Measurements from ENCODE around the gene HDAC8.
A peak's percentile ranks its signal among the peaks of the same experiment; 100 is the strongest.

The HDAC8 gene

GRCh38 chrX:72313707-72314641 lies 258.7 kb downstream of the HDAC8 start:
- no peak for DNase-seq

DNA sequence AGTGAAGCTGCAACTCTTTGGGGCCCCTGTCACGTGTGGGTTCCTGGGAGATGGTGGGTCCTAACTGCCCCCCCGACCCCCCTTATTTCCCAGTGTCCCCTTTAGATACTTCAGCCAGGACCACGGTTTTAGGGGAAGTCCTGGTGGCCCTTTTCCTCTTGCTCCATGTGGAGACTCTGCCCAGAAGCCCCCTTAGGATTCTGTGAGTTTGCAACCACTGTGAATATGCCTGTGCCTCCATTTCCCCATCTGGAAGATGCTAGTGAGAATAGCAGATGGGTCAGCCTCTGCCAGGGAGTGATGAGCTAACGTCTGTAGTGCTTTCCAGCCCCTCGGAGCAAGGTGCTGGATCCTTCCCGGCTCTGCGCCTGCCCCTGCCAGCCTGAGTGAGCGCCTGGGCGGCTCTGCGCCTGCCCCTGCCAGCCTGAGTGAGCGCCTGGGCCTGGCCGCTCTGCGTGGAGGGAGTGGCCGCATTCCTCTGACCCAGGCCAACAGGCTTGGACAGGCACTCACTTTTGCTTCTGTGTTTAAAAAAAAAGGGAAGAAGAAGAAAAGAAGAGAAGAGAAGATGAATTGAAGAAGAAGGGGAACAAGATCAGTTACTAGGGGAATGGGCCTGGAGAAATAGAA lies 260.2 kb downstream of the HDAC8 start:
- no peak for DNase-seq

DNA sequence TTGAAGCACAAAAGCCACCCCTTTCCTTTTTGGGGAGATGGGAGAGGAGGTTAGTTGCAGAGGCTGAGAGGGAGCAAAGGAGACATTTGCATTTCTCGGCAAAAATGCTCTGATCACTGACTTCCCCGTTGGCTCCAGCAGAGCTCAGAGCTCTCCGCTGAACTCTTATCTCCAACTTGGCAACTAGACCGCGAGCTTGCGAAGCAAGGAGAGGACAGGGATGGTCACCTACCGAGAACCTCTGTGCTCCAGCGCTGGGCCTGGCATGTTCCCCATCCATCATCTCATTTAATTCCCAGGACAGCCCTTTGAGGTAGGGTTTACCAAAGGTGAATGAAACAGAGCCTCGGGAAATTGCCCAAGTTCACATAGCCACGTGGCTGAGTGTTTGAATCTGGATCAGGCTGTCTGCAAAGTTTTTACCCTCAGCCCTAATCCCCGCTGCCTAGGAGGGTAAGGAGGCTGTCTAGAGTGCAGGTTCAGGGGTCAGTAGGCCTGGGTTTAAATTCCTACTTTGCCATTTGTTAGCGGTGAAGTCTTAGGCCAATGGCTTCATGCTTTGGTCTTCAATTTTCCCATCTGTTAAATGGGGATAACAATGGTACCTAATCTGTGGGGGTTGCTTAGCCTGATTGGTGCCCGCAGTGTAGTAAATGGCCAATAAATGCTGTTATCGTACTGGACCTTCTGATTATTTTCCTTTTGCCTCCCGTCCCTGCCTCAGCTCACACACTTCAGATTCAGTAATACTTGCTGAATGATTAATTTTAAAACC lies 263.2 kb downstream of the HDAC8 start:
- no peak for DNase-seq

DNA sequence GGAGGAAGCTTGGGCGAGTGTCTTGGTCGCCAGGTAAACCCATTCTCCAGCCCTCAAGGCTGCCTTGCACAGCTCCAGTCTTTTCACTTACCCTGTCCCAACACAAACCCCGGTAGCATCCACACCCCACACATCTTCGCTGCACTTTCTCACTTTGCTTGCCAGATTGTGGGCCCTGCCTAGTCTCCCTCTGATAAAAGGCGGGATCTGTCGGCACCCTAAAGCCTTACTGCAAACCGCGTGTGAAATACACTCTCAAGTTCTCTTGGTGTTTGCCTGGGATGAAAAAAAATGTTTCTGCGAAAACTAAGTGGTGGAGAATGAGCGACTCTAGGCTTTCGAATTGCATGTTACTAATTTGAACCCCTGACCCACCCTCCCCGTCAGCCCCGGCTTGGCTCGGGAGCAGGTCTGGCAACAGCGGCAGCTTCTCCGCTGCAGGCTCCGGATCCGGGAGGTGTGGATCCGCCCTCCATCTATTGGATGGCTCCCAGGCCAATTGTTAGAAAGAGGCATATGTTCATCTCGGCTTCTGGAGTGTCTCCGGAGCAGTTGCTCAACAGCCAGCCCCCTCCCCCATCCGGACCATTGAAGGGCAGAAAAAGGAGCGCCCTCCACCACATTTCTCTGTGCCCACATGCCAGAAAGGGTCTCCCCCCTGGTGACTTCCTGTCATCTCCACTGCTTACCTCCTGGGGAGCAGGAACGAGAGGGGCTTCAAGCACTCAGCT lies 263.9 kb downstream of the HDAC8 start:
- DNase-seq, result peak; percentile 13

- DNase-seq, result no peak
Measured at GRCh38 chrX:72308209-72308565, 264.5 kb downstream of the HDAC8 start.

DNA sequence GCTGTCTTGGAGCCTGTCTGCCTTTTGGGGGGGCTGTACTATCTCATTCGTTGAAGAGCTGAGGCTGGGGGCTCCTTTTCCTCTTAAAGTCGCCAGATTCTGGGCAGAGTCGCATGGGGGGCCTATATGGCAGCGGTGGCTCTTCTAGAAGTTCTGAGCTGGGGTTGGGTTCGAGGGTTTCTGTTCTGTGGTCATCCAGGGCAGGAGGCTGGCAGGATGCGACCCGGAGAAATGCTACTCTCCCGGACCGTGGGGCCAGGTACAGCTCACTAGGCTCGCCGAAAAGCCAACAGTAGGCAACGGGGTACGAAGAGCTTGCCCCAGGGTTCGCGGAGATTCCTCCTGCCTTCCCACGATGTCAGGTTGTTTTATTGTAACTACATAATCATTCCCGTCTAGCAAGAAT lies 265.0 kb downstream of the HDAC8 start:
- DNase-seq, result no peak

- DNase-seq, result peak; percentile 41
Measured at GRCh38 chrX:72306851-72307645, 265.6 kb downstream of the HDAC8 start.

DNA sequence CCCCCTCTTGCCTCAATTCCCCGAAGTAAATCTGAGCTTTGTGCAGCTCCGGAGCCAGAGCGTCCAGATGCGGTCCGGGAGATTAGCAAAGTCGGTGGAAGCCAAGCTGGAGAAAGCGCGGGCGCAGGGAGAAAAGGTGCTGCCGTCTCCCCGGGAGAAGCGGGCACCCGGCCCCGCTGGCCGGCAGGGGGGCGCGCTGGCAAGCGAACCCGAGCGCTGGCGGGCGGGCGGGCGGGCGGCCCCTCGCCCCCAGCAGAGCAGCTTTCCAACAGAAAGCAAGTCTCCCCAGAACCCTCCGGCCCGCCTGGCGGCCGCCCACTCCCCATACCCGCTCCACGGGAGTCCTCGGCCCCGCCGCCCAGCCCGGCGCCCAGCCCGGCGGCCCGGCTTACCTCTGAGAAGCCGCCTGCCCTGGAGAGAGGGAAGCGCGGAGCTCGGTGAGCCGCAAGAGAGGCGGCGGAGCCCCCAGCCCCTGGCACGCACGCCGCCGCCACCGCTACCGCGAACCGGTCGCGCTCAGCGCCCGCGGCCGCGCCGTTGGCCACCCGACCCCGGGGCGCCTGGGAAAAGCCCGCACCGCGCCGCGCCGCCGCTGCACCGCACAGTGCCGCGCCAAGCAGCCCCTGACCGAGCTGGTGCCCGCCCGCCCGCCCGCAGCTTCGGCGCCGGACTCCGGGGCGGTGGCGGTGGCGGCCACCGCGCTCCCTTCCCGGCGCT lies 266.4 kb downstream of the HDAC8 start:
- no peak for DNase-seq

DNA sequence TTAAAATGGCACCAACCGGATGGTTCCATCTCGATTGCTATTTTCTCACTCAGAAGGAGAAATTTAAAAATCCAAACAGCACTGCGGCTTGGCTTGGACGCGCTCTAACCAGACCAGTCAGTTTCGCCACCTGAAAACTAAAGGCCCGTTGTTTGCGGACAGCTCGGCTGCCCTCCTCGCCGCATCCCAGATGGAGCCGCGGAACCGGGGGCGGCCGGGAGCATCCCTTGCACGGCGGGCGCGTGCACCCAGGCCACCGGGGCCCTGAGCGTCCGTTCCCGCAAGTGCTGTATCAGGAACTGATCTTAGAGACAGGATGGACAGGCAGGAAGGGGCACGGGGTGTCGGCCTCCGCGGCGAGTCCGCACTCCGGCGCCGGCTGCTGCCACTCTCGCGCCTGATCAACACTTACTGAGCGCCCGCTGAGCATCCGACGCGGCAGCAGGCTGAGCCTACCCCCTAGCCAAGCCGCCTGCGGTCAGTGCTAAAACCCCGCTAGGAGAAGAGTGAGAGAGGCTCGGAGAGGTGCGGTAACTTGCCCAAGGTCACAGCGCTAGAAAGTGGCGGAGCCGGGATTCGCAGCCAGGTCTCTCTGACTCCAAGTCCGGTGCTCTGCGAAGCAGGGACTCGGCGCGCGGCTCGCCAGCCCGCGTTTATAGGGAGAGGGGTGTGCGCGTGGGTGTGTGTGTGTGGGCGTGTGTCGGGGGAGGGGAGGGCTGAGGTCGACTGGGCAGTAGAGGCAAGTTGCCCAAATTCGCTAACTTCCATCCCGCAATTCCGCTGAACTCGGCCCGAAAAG lies 267.2 kb downstream of the HDAC8 start, which contains the start of gene CITED1:
Gene CITED1, minus strand, starts transcription at position 629 of the 799 bp plus-strand sequence. CDS start 3,045 bp downstream, outside the sequence.
- no peak for DNase-seq

DNA sequence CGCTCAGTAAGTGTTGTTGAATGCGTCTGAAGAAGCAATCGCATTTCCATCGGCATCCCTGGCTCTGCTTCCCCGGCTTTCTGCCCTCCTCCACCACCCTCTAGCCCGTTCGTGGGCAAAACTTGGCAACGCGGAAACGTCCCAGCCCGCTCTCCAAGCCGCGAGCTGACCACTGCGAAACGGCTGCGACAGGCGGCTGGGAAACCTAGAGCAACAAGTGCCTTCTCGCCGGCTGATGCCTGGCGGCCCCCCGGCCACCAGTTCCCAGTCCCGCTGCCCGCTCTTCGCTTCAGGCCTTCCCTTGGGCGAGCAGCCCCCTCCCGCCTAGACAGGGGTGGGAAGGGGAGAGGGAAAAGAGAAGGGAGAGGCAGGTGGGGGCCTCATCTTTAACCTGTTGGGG lies 267.8 kb downstream of the HDAC8 start:
- DNase-seq, result no peak

DNA sequence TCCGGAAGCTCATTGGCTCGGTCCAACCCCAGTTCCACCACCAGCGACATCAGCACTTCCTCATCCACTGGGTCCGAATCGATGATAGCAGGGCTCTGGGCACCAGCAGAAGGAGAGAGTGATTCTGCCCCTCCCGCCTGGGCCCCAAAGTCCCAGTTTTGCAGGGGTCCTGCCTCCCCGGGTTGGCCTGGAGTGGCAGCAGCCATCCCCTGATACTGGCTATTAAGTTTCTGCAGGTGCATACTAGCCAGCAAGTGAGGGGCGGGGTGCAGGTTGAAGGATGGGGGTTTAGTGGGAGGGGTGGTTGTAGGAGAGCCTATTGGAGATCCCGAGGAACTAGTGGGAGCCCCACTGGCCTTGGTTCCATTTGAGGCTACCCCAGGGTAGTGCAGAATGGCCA lies 270.9 kb downstream of the HDAC8 start:
- no peak for DNase-seq

- DNase-seq, result no peak
Measured at GRCh38 chrX:72299891-72300630, 272.6 kb downstream of the HDAC8 start.

- no peak for DNase-seq
Measured at GRCh38 chrX:72297953-72298730, 274.5 kb downstream of the HDAC8 start.

DNA sequence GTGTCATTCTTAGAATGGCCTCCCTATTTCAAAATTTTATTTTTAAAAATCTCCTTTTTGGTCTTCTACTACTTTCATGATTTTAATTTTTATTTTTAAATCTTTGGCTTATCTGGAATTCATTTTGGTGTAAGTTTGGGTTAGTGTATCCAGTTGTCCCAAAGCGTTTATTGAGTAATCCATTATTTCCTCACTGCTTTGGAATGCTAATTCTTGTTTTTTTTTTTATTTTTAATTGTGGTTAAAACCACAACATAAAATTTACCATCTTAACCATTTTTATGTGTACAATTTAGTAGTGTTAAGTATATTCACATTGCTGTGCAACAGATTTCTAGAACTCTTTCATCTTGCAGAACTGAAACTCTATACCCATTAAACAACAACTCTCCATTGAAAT lies 275.7 kb downstream of the HDAC8 start:
- no peak for DNase-seq

GRCh38 chrX:72295745-72296144 lies 276.9 kb downstream of the HDAC8 start:
- DNase-seq, result no peak

- no peak for DNase-seq
Measured at GRCh38 chrX:72294497-72294896, 278.1 kb downstream of the HDAC8 start.

GRCh38 chrX:72282302-72282701 lies 290.3 kb downstream of the HDAC8 start:
- DNase-seq, result no peak

DNA sequence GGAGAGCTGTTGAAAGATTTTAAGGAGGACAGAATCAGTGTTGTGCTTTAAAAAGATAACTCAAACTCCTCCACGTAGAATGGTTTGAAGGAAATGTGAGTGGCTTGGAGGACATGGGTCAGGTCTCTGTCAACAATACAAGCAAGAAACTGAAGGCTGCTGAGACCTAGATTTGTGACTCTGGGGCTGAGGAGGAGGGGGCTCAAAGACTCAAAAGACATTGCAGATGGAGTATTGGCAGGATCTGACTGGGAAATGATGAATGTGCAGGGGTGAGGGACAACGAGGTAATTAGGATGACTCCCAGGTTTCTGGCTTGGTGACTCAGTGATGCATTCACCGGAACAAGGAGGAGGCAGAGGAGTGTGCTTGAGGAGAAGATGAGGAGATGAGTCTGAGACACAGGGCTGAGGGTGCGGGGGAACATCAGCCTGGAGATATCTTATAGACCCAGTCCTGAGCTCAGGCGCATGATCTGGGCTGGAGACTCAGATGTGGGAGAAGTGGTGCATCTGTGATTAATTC lies 292.3 kb downstream of the HDAC8 start:
- no peak for DNase-seq
